ENCODE results near the gene UGT2B15. TPM values are rescaled to one million over a fixed set of nuclear protein-coding genes. Genes with fewer than 3 reads are reported as not detected.
A peak's percentile ranks its signal among the peaks of the same experiment; 100 is the strongest.
"Not testable (repeated sequence)": the region's sequence is repeated elsewhere in the genome, so short reads cannot be mapped to it uniquely, and the experiment has no call there.

UGT2B15 gene
- total RNA-seq, 1 experiment from 2014 or later = not detected

- BruUV-seq (replicated peaks) = no TSS peak
- Histone ChIP-seq H3K27ac (ENCODE audit: low read depth, low read length, poor library complexity, severe bottlenecking) (no peak overlapping the region), H3K27me3 (replicated peaks; ENCODE audit: insufficient read depth, low read depth, low read length, poor library complexity) (no peaks in the 10 kb centered on the region), H3K4me1 (ENCODE audit: insufficient read depth, low read length, poor library complexity, severe bottlenecking) (no peaks in the 10 kb centered on the region), H3K9me3 (ENCODE audit: low read depth, low read length, poor library complexity, severe bottlenecking) (no peaks in the 10 kb centered on the region), H3K36me3 (ENCODE audit: insufficient read depth, low read length, poor library complexity, severe bottlenecking) (no peaks in the 10 kb centered on the region), H3K4me3 (ENCODE audit: low read depth, low read length, poor library complexity, severe bottlenecking) (no peak overlapping the region)
- POLR2A ChIA-PET (ENCODE audit: low non-redundant PET) = no interaction called here
- TF ChIP-seq, protein P1, sequence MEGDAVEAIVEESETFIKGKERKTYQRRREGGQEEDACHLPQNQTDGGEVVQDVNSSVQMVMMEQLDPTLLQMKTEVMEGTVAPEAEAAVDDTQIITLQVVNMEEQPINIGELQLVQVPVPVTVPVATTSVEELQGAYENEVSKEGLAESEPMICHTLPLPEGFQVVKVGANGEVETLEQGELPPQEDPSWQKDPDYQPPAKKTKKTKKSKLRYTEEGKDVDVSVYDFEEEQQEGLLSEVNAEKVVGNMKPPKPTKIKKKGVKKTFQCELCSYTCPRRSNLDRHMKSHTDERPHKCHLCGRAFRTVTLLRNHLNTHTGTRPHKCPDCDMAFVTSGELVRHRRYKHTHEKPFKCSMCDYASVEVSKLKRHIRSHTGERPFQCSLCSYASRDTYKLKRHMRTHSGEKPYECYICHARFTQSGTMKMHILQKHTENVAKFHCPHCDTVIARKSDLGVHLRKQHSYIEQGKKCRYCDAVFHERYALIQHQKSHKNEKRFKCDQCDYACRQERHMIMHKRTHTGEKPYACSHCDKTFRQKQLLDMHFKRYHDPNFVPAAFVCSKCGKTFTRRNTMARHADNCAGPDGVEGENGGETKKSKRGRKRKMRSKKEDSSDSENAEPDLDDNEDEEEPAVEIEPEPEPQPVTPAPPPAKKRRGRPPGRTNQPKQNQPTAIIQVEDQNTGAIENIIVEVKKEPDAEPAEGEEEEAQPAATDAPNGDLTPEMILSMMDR (conservative IDR thresholded peaks at IDR 0.05; ENCODE audit: low read depth, low read length) = no peak
- no peak for TF ChIP-seq EZH2 (IDR thresholded peaks at IDR 0.05; ENCODE audit: borderline replicate concordance, low read depth, low read length, poor library complexity, severe bottlenecking)
- intact Hi-C loops (cut with micrococcal nuclease; ENCODE audit: unreplicated experiment) = no loop called here
- CTCF ChIA-PET = no interaction called here
- no peak for DNase-seq (ENCODE audit: low spot score)
Measured at GRCh38 chr4:68691186-68691585, 20.7 kb upstream of the UGT2B15 start.

DNA sequence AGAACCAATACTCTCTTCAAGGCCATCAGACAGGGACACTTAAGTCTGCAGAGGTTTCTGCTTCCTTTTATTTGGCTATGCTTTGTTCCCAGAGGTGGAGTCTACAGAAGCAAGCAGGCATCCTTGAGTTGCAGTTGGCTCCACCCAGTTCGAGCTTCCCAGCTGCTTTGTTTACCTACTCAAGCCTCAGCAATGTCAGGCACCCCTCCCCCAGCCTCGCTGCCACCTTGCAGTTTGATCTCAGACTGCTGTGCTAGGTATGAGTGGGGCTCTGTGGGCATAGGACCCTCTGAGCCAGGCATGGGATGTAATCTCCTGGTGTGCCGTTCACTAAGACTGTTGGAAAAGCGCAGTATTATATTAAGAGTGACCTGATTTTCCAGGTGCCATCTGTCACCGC, 12.6 kb upstream of the UGT2B15 start:
- Histone ChIP-seq H3K4me3 (ENCODE audit: low read depth, low read length, poor library complexity, severe bottlenecking) (no peak overlapping the region), H3K9me3 (ENCODE audit: low read depth, low read length, poor library complexity, severe bottlenecking) (no peaks in the 10 kb centered on the region), H3K27ac (ENCODE audit: low read depth, low read length, poor library complexity, severe bottlenecking) (no peak overlapping the region), H3K4me1 (ENCODE audit: insufficient read depth, low read length, poor library complexity, severe bottlenecking) (no peaks in the 10 kb centered on the region), H3K36me3 (ENCODE audit: insufficient read depth, low read length, poor library complexity, severe bottlenecking) (no peaks in the 10 kb centered on the region), H3K27me3 (replicated peaks; ENCODE audit: insufficient read depth, low read depth, low read length, poor library complexity) (no peaks in the 10 kb centered on the region)
- CTCF ChIA-PET = no interaction called here
- BruUV-seq (replicated peaks) = no TSS peak
- no peak for TF ChIP-seq EZH2 (IDR thresholded peaks at IDR 0.05; ENCODE audit: borderline replicate concordance, low read depth, low read length, poor library complexity, severe bottlenecking)
- TF ChIP-seq, protein P1 (conservative IDR thresholded peaks at IDR 0.05; ENCODE audit: low read depth, low read length) = no peak
- POLR2A ChIA-PET (ENCODE audit: low non-redundant PET) = no interaction called here
- DNase-seq (ENCODE audit: low spot score) = no peak
- intact Hi-C loops (cut with micrococcal nuclease; ENCODE audit: unreplicated experiment) = no loop called here

GRCh38 chr4:68681298-68681697, 10.8 kb upstream of the UGT2B15 start:
- H3K36me3 ChIP-seq (ENCODE audit: insufficient read depth, low read length, poor library complexity, severe bottlenecking); H3K4me1 ChIP-seq (ENCODE audit: insufficient read depth, low read length, poor library complexity, severe bottlenecking); POLR2A ChIA-PET (ENCODE audit: low non-redundant PET); H3K27me3 ChIP-seq (replicated peaks; ENCODE audit: insufficient read depth, low read depth, low read length, poor library complexity); H3K9me3 ChIP-seq (ENCODE audit: low read depth, low read length, poor library complexity, severe bottlenecking); BruUV-seq (replicated peaks); H3K27ac ChIP-seq (ENCODE audit: low read depth, low read length, poor library complexity, severe bottlenecking); intact Hi-C loops (cut with micrococcal nuclease; ENCODE audit: unreplicated experiment); CTCF ChIA-PET; H3K4me3 ChIP-seq (ENCODE audit: low read depth, low read length, poor library complexity, severe bottlenecking): not testable (repeated sequence)
- DNase-seq (ENCODE audit: low spot score) = peak; percentile 10

DNA sequence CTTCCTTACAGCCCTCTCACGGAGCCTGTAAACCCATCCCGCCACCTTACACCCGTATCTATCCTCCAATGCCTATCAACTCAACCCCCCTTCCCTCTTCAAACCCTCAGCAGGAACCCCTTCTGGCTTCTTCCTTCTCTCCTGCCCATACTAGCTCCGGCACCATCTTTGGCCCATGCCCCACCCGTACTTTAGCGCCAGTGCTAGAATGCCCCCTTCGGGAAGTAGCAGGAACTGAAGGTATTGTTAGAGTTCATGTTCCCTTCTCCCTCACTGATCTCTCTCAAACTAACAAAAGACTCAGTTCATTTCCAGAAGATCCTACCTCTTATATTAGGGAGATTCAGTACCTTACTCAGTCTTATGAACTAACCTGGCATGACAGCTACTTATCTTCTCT, 2.7 kb upstream of the UGT2B15 start:
- CTCF ChIA-PET = no interaction called here

DNA sequence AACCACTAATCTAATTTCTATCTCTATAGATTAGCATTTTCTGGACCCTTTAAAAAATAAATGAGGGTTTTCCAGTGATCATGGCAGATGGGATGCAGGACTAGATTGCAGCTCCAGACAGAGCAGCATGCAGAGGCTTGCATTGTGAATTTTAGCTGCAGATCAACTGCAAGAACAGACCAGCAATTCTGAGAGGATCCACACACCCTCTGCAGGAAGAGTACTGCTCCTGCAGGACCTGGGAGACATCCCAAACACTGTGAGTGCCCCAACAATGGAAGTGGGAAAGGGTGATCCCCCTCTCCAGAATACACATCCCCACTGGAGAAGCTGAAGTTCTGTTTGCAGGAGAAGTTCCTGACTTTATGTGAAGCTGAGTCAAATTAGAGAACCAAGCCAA, 765 bp upstream of the UGT2B15 start:
- H3K9me3 ChIP-seq (ENCODE audit: low read depth, low read length, poor library complexity, severe bottlenecking); H3K36me3 ChIP-seq (ENCODE audit: insufficient read depth, low read length, poor library complexity, severe bottlenecking); POLR2A ChIA-PET (ENCODE audit: low non-redundant PET); H3K27me3 ChIP-seq (replicated peaks; ENCODE audit: insufficient read depth, low read depth, low read length, poor library complexity); CTCF ChIA-PET; H3K4me3 ChIP-seq (ENCODE audit: low read depth, low read length, poor library complexity, severe bottlenecking); H3K4me1 ChIP-seq (ENCODE audit: insufficient read depth, low read length, poor library complexity, severe bottlenecking); H3K27ac ChIP-seq (ENCODE audit: low read depth, low read length, poor library complexity, severe bottlenecking); DNase-seq (ENCODE audit: low spot score); intact Hi-C loops (cut with micrococcal nuclease; ENCODE audit: unreplicated experiment); BruUV-seq (replicated peaks): not testable (repeated sequence)

More for the DNA sequence above, 2.7 kb upstream of the UGT2B15 start:
- POLR2A ChIA-PET (ENCODE audit: low non-redundant PET) = no interaction called here
- H3K27me3 ChIP-seq (replicated peaks; ENCODE audit: insufficient read depth, low read depth, low read length, poor library complexity) = no peaks in the 10 kb centered on the region
- intact Hi-C loops (cut with micrococcal nuclease; ENCODE audit: unreplicated experiment) = no loop called here
- H3K9me3 ChIP-seq (ENCODE audit: low read depth, low read length, poor library complexity, severe bottlenecking) = no peaks in the 10 kb centered on the region
- TF ChIP-seq EZH2 (IDR thresholded peaks at IDR 0.05; ENCODE audit: borderline replicate concordance, low read depth, low read length, poor library complexity, severe bottlenecking) = no peak
- TF ChIP-seq, protein P1 (conservative IDR thresholded peaks at IDR 0.05; ENCODE audit: low read depth, low read length) = no peak
- DNase-seq (ENCODE audit: low spot score) = no peak
- H3K4me1 ChIP-seq (ENCODE audit: insufficient read depth, low read length, poor library complexity, severe bottlenecking) = no peaks in the 10 kb centered on the region
- no TSS peak for BruUV-seq (replicated peaks)
- H3K4me3 ChIP-seq (ENCODE audit: low read depth, low read length, poor library complexity, severe bottlenecking) = no peak overlapping the region
- no peak overlapping the region for H3K27ac ChIP-seq (ENCODE audit: low read depth, low read length, poor library complexity, severe bottlenecking)
- H3K36me3 ChIP-seq (ENCODE audit: insufficient read depth, low read length, poor library complexity, severe bottlenecking) = no peaks in the 10 kb centered on the region
